KMS-11 (cell line): ENCODE measurements around the gene IL32.
A peak's percentile ranks its signal among the peaks of the same experiment; 100 is the strongest.

Experiments
- H2AFZ ChIP-seq: fragments of 200-600 bp; sonication (generic); 2 replicates; pipeline ENCODE4 v1.6.1; 2016; ENCODE audit warnings: antibody characterized with exemption, mixed run types, low read depth
- H3K27ac ChIP-seq: fragments of 200-600 bp; sonication (generic); 2 replicates; pipeline ENCODE4 v1.6.1; 2016; ENCODE audit warnings: mild to moderate bottlenecking, mixed run types
- H3K27me3 ChIP-seq: fragments of 200-600 bp; sonication (generic); 2 replicates; pipeline ENCODE4 v1.6.1; 2017; ENCODE audit warnings: mild to moderate bottlenecking, low read depth, mixed run types, moderate library complexity; ENCODE audit not compliant: insufficient read depth
- H3K36me3 ChIP-seq: fragments of 200-600 bp; sonication (generic); 2 replicates; pipeline ENCODE4 v1.6.1; 2017; ENCODE audit warnings: mild to moderate bottlenecking, mixed run types; ENCODE audit not compliant: insufficient read depth
- H3K4me1 ChIP-seq: fragments of 200-600 bp; sonication (generic); 2 replicates; pipeline ENCODE4 v1.6.1; 2016; ENCODE audit warnings: mild to moderate bottlenecking, low read depth, mixed run types; ENCODE audit not compliant: poor library complexity, severe bottlenecking
- H3K4me2 ChIP-seq: fragments of 200-600 bp; sonication (generic); 2 replicates; pipeline ENCODE4 v1.7.0; 2016; ENCODE audit warnings: mild to moderate bottlenecking, mixed run types
- H3K4me3 ChIP-seq: fragments of 200-600 bp; sonication (generic); IDR thresholded peaks from 2 replicates; pipeline ENCODE4 v1.6.1; 2017; ENCODE audit warnings: low read depth, low read length, mixed read lengths; ENCODE audit not compliant: insufficient read depth
- H3K79me2 ChIP-seq: fragments of 200-600 bp; sonication (generic); 2 replicates; pipeline ENCODE4 v1.6.1; 2016; ENCODE audit warnings: low read depth, mixed run types; ENCODE audit not compliant: insufficient read depth
- H3K9ac ChIP-seq: fragments of 200-600 bp; sonication (generic); 2 replicates; pipeline ENCODE4 v1.6.1; 2016; ENCODE audit warnings: mild to moderate bottlenecking, mixed run types
- H4K20me1 ChIP-seq: fragments of 200-600 bp; sonication (generic); 2 replicates; pipeline ENCODE4 v1.6.1; 2016; ENCODE audit warnings: mild to moderate bottlenecking, mixed run types; ENCODE audit not compliant: insufficient read depth
- TF ChIP-seq, protein P1 (sequence below): fragments of 200-600 bp; sonication (generic); conservative IDR thresholded peaks from 2 replicates; pipeline ENCODE4 v1.6.1; 2017; ENCODE audit warnings: low read depth, mild to moderate bottlenecking, antibody characterized with exemption, low read length, moderate library complexity, mixed read lengths

The IL32 gene

DNA sequence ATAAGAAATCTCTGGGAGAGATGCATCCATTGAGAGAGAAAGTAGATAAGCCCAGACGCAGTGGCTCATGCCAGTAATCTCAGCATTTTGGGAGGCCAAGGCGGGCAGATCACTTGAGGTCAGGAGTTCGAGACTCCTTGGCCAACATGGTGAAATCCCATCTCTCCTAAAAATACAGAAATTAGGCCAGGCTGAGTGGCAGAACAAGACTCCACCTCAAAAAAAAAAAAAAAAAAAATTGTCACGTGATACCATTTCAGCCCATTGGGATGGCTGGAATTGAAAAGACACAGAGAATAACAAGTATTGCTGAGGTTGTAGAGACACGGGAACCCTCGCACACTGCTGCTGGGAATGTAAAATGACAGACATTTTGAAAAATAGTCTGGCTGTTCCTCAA, 2.9 kb upstream of the IL32 start:
- H3K79me2 ChIP-seq: no peaks in the 10 kb centered on the region
- no peak overlapping the region for H3K27ac ChIP-seq
- H3K4me2 ChIP-seq: no peak overlapping the region
- H3K27me3 ChIP-seq: peaks cover 6% of the 10 kb centered on the region; the same call in 1 of the 2 replicates
- H3K36me3 ChIP-seq: no peaks in the 10 kb centered on the region
- no peak overlapping the region for H3K4me3 ChIP-seq
- no peak overlapping the region for H2AFZ ChIP-seq
- peaks cover 14% of the 10 kb centered on the region for H3K4me1 ChIP-seq
- no peak overlapping the region for H3K9ac ChIP-seq
- TF ChIP-seq, protein P1, sequence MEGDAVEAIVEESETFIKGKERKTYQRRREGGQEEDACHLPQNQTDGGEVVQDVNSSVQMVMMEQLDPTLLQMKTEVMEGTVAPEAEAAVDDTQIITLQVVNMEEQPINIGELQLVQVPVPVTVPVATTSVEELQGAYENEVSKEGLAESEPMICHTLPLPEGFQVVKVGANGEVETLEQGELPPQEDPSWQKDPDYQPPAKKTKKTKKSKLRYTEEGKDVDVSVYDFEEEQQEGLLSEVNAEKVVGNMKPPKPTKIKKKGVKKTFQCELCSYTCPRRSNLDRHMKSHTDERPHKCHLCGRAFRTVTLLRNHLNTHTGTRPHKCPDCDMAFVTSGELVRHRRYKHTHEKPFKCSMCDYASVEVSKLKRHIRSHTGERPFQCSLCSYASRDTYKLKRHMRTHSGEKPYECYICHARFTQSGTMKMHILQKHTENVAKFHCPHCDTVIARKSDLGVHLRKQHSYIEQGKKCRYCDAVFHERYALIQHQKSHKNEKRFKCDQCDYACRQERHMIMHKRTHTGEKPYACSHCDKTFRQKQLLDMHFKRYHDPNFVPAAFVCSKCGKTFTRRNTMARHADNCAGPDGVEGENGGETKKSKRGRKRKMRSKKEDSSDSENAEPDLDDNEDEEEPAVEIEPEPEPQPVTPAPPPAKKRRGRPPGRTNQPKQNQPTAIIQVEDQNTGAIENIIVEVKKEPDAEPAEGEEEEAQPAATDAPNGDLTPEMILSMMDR: no peak
- no peaks in the 10 kb centered on the region for H4K20me1 ChIP-seq

DNA sequence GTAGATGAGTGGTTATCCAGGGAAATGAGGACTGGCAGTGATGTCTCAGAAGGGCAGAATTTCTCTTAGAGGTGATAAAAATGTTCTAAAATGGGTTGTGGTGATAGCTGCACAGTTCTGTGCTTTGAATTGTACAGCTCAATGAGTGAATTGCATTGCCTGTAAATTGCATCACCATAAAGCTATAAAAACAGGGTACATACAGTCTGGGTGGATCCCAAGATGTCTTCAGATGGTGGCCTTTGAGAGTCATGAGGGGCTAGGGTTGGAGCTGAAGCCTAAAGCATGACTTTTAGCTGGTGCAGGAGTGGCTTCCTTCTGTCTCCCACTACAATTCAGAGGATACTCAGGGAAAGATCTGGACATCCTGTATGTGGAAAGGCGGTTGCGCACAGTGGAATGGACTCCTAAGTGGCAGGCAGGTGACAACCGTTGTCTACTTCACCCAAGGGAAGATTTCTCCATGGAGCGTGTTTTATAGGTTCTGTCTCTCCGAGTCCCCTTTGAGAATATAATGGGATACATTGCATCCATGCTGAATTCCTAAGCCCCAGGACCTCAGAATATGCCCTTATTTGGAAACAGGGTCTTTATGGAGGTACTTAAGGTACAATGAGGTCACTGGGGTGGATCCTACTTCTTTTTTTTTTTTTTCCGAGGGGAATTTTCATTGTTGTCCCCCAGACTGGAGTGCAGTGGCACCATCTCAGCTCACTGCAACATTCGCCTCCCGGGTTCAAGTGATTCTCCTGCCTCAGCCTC, 1.6 kb upstream of the IL32 start:
- peaks cover 14% of the 10 kb centered on the region for H3K4me1 ChIP-seq
- H2AFZ ChIP-seq: no peak overlapping the region
- H3K79me2 ChIP-seq: no peaks in the 10 kb centered on the region
- TF ChIP-seq, protein P1: no peak
- H3K4me2 ChIP-seq: no peak overlapping the region
- H4K20me1 ChIP-seq: no peaks in the 10 kb centered on the region
- H3K9ac ChIP-seq: no peak overlapping the region
- H3K27me3 ChIP-seq: peaks cover 6% of the 10 kb centered on the region; the same call in 1 of the 2 replicates
- H3K27ac ChIP-seq: no peak overlapping the region
- H3K36me3 ChIP-seq: no peaks in the 10 kb centered on the region
- H3K4me3 ChIP-seq: no peak overlapping the region

DNA sequence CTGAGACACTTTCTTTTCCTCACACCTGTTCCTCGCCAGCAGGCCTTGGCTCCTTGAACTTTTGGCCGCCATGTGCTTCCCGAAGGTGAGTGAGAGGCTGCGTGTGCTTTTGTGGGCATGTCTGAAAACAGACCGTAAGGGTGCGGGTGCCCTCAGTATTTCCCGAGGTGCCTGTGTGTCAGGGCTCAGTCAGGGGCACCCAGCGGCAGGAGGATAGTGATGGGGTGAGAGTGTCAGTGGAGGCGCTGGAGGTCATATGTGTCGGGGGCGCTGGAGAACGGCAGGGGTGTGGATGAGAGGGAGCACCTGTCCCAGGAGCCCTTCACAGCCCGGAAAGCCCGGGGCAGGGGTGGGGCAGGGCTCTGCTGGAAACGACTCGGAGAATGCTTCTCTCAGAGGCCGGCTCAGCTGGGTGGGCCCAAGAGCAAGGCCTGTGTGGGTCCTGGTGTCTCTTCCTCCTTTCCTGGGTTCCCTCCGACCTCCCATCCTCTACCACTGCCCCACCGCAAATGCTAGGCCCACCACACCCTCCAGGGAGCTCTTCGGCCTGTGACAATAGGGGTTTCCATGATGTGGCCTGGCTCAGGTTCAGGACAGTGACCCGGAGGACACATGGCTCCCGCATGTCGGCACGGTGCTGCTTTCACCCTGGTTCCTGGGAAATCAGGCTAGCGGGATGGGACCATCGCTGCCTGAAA, 451 bp downstream of the IL32 start:
- no peak overlapping the region for H3K9ac ChIP-seq
- no peak overlapping the region for H3K27ac ChIP-seq
- H3K79me2 ChIP-seq: no peaks in the 10 kb centered on the region
- H3K4me3 ChIP-seq: no peak overlapping the region
- no peaks in the 10 kb centered on the region for H4K20me1 ChIP-seq
- H3K27me3 ChIP-seq: peaks cover 6% of the 10 kb centered on the region; the same call in 1 of the 2 replicates
- no peaks in the 10 kb centered on the region for H3K36me3 ChIP-seq
- TF ChIP-seq, protein P1: no peak
- peaks cover 8% of the 10 kb centered on the region for H3K4me1 ChIP-seq
- 0 out of 2 replicates have a peak overlapping the region, but pooled peaks have one; percentile 15 for H3K4me2 ChIP-seq
- H2AFZ ChIP-seq: no peak overlapping the region

DNA sequence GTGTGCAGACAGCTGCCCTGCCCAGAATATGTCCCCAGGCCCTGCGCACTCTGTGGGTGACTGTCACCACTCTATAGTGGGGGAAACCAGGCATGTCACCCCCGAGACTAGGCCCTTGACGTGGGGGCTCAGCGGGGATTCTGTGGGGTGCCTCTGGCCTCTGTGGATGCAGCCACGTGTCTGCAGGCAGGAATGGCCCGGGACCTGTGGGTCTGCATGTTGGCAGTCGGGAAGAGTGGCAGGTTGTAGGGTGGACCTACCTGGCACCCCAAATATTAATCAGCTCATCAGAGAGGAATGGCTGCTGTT, 954 bp downstream of the IL32 start:
- no peak overlapping the region for H3K9ac ChIP-seq
- H3K79me2 ChIP-seq: no peaks in the 10 kb centered on the region
- H3K4me1 ChIP-seq: peaks cover 8% of the 10 kb centered on the region
- H3K36me3 ChIP-seq: no peaks in the 10 kb centered on the region
- no peak overlapping the region for H3K4me3 ChIP-seq
- TF ChIP-seq, protein P1: no peak
- no peak overlapping the region for H3K27ac ChIP-seq
- H4K20me1 ChIP-seq: no peaks in the 10 kb centered on the region
- peaks cover 4% of the 10 kb centered on the region; the same call in 1 of the 2 replicates for H3K27me3 ChIP-seq
- no peak overlapping the region for H2AFZ ChIP-seq
- no peak overlapping the region for H3K4me2 ChIP-seq
